Vagina (tissue), 2 donors: ENCODE data around the gene GNL1.

Experiments used
- POLR2A ChIP-seq, 2 donors: fragments of 450-650 bp; IDR thresholded peaks; one replicate each; pipeline ENCODE4 v1.6.1; 2017; ENCODE audit warnings: antibody characterized with exemption in 2 of 2, mild to moderate bottlenecking in 2 of 2, moderate library complexity in 2 of 2
- TF ChIP-seq, protein P1 (sequence below), 3 experiments: fragments of 450-650 bp in 2 of 3; fragments of 200-600 bp in 1 of 3; sonication (generic) in 1 of 3; IDR thresholded peaks; one replicate each; pipeline ENCODE4 v1.5.1; 2017 to 2019; ENCODE audit warnings: antibody characterized with exemption in 3 of 3, mild to moderate bottlenecking in 2 of 3, moderate library complexity in 2 of 3

DNA sequence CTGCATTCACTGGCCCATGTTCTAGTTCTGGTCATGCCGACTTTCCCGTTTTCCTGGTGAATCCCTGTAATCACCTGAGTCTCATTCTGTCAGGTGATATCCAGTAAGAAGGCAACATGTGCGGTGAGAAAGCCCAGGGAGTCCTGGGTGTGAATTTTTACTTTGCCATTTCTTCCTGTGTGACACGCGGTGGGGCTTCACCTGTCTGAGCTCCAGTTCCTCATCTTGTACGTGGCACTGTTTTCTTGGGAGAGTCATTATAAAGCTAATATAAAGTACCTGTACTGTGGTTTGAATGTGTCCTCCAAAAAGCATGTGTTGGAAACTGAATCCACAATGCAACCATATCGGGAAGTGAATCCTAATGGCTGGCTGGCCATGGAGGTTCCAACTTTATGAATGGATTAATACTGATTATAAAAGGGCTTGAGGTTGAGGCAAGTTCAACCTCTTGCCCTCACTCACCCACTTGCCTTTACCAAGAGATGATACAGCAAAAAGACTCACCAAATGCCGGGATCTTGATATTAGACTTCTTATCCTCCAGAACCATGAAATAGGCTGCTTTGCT is 61.9 kb downstream of the GNL1 start:
- TF ChIP-seq, protein P1, sequence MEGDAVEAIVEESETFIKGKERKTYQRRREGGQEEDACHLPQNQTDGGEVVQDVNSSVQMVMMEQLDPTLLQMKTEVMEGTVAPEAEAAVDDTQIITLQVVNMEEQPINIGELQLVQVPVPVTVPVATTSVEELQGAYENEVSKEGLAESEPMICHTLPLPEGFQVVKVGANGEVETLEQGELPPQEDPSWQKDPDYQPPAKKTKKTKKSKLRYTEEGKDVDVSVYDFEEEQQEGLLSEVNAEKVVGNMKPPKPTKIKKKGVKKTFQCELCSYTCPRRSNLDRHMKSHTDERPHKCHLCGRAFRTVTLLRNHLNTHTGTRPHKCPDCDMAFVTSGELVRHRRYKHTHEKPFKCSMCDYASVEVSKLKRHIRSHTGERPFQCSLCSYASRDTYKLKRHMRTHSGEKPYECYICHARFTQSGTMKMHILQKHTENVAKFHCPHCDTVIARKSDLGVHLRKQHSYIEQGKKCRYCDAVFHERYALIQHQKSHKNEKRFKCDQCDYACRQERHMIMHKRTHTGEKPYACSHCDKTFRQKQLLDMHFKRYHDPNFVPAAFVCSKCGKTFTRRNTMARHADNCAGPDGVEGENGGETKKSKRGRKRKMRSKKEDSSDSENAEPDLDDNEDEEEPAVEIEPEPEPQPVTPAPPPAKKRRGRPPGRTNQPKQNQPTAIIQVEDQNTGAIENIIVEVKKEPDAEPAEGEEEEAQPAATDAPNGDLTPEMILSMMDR (IDR thresholded peaks at IDR 0.05), result no peak
- TF ChIP-seq POLR2A (IDR thresholded peaks at IDR 0.05), result no peak
